ENCODE results near the gene PPP4R4. TPM values are rescaled to one million over a fixed set of nuclear protein-coding genes. Genes with fewer than 3 reads are reported as not detected.

The PPP4R4 gene
- total RNA-seq, 1 experiment from 2014 or later, result 3.9 TPM

DNA sequence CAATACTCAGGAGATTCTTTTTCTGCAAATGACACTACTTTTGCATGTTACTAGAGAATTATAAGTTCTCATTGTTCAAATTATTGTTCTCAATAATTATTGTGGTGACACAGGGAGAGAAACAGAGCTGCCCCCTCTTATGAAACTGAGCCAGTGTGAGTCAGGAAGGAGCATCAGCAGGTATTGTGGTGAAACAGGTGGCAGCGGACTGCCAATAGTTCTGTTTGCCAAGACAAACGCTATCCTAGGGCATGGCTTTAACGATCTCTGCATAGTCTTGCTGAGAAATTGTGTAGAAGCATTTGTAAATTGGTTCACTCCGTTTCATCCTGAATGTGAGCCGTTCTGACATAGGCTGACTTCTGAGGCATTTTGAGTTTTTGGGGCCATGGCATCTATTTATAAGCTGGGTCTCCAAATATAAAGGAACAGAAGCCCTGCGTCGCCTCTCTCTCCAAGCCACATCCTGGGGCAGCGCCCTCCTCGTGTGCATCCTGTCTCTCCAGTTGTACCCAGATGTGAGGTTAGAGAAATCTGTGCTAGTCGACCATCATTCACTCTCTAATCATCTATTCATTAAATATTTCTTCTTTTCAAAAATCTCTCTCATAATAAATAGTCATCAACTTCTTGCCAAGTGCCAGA, 15.8 kb upstream of the PPP4R4 start:
- Histone ChIP-seq H2BK12ac (ENCODE audit: insufficient read length, low read depth, low read length) (no peak overlapping the region), H3K79me1 (ENCODE audit: insufficient read depth, low read depth, low read length, poor library complexity, severe bottlenecking) (no peaks in the 10 kb centered on the region), H3K23ac (ENCODE audit: insufficient read length, low read depth, low read length) (no peak overlapping the region), H3K56ac (ENCODE audit: insufficient read length, low read depth, low read length) (no peak overlapping the region), H3K27ac (ENCODE audit: insufficient read length, low read depth, low read length) (no peak overlapping the region), H3K4ac (ENCODE audit: low read depth, low read length) (no peak overlapping the region), H2BK5ac (ENCODE audit: insufficient read length, low read length) (no peak overlapping the region), H3K4me1 (ENCODE audit: insufficient read depth, low read length) (no peaks in the 10 kb centered on the region), H2AFZ (ENCODE audit: low read length) (no peak overlapping the region), H3K4me2 (ENCODE audit: insufficient read depth, insufficient read length, low read length) (no peak overlapping the region), H4K91ac (ENCODE audit: insufficient read length, low read depth, low read length) (no peak overlapping the region), H4K5ac (ENCODE audit: insufficient read length, low read depth, low read length) (no peak overlapping the region), H3T11ph (ENCODE audit: low read length) (no peak overlapping the region), H3K23me2 (ENCODE audit: insufficient read length, low read depth, low read length, poor library complexity, severe bottlenecking) (no peaks in the 10 kb centered on the region), H4K20me1 (ENCODE audit: control insufficient read depth, insufficient read depth, insufficient read length) (no peaks in the 10 kb centered on the region), H3K14ac (ENCODE audit: insufficient read depth, low read length) (no peak overlapping the region), H3K9me3 (ENCODE audit: control insufficient read depth, low read depth, low read length) (no peaks in the 10 kb centered on the region), H3K18ac (ENCODE audit: insufficient read length, low read depth, low read length) (no peak overlapping the region), H2BK120ac (ENCODE audit: low read depth, low read length, poor library complexity, severe bottlenecking) (no peak overlapping the region), H2BK15ac (ENCODE audit: low read depth, low read length) (no peak overlapping the region), H2AK5ac (ENCODE audit: insufficient read length, low read length) (no peak overlapping the region), H3K79me2 (ENCODE audit: insufficient read depth, low read length) (no peaks in the 10 kb centered on the region), H4K8ac (replicated peaks; ENCODE audit: insufficient read length, low read depth, low read length) (no peak overlapping the region), H3K27me3 (ENCODE audit: insufficient read depth, low read length) (no peaks in the 10 kb centered on the region), H3K9ac (ENCODE audit: extremely low read depth, insufficient read length, low read length) (no peak overlapping the region), H2BK20ac (ENCODE audit: low read depth, low read length, poor library complexity, severe bottlenecking) (no peak overlapping the region)
- peaks cover 6 to 8% (median 7%) of the 10 kb centered on the region in 3 experiments; a peak in 6 of 7 replicates for H3K36me3 Mint-ChIP-seq (ENCODE audit: insufficient read depth in 1 of 3, low read depth in 3 of 3)
- peaks cover 13 to 20% of the 10 kb centered on the region in 2 experiments; a peak in 4 of 5 replicates for H3K9me3 Mint-ChIP-seq
- H3K4me3 Mint-ChIP-seq, result no peak overlapping the region
- H3K4me1 Mint-ChIP-seq, result peaks cover 0 to 2% of the 10 kb centered on the region in 2 experiments; a peak in 1 of 4 replicates
- TF ChIP-seq, protein P1, sequence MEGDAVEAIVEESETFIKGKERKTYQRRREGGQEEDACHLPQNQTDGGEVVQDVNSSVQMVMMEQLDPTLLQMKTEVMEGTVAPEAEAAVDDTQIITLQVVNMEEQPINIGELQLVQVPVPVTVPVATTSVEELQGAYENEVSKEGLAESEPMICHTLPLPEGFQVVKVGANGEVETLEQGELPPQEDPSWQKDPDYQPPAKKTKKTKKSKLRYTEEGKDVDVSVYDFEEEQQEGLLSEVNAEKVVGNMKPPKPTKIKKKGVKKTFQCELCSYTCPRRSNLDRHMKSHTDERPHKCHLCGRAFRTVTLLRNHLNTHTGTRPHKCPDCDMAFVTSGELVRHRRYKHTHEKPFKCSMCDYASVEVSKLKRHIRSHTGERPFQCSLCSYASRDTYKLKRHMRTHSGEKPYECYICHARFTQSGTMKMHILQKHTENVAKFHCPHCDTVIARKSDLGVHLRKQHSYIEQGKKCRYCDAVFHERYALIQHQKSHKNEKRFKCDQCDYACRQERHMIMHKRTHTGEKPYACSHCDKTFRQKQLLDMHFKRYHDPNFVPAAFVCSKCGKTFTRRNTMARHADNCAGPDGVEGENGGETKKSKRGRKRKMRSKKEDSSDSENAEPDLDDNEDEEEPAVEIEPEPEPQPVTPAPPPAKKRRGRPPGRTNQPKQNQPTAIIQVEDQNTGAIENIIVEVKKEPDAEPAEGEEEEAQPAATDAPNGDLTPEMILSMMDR (conservative IDR thresholded peaks at IDR 0.05), result no peak
- WGBS (ENCODE audit: extremely low coverage, insufficient read length, low lambda C conversion rate), result no CpG with 5 or more reads among the region's 10 CpGs
- no peaks in the 10 kb centered on the region for H3K27me3 Mint-ChIP-seq (ENCODE audit: low read depth)
- DNase-seq, result no peak
- H3K27ac Mint-ChIP-seq, result no peak overlapping the region
